ENCODE measurements around the gene DISP3.

DISP3 gene

GRCh38 chr1:11566042-11566850 lies 87.3 kb downstream of the DISP3 start:
- H3K9me3 ChIP-seq (ENCODE audit: control insufficient read depth in 1 of 2, low read length in 2 of 2) = no peaks in the 10 kb centered on the region
- H3K4me1 ChIP-seq (ENCODE audit: control insufficient read depth in 1 of 2, insufficient read depth in 2 of 2, low read length in 2 of 2) = no peaks in the 10 kb centered on the region
- H3K27ac ChIP-seq (ENCODE audit: low read length) = no peak overlapping the region
- no peak overlapping the region for H3K4me3 ChIP-seq (ENCODE audit: low read depth in 1 of 2, low read length in 2 of 2)
- H3K27me3 ChIP-seq (ENCODE audit: low read depth, low read length) = peaks cover 4% of the 10 kb centered on the region
- no peaks in the 10 kb centered on the region for H3K36me3 ChIP-seq (ENCODE audit: control insufficient read depth in 1 of 2, insufficient read depth in 2 of 2, low read length in 2 of 2)

GRCh38 chr1:11567244-11568065 lies 88.5 kb downstream of the DISP3 start:
- Histone ChIP-seq H3K27me3 (ENCODE audit: low read depth, low read length) (peaks cover 10% of the 10 kb centered on the region), H3K4me1 (ENCODE audit: control insufficient read depth in 1 of 2, insufficient read depth in 2 of 2, low read length in 2 of 2) (no peaks in the 10 kb centered on the region), H3K27ac (ENCODE audit: low read length) (no peak overlapping the region), H3K4me3 (ENCODE audit: low read depth in 1 of 2, low read length in 2 of 2) (no peak overlapping the region), H3K9me3 (ENCODE audit: control insufficient read depth in 1 of 2, low read length in 2 of 2) (no peaks in the 10 kb centered on the region), H3K36me3 (ENCODE audit: control insufficient read depth in 1 of 2, insufficient read depth in 2 of 2, low read length in 2 of 2) (no peaks in the 10 kb centered on the region)

- H3K27me3 ChIP-seq (ENCODE audit: low read depth, low read length) = peaks cover 10% of the 10 kb centered on the region
- no peaks in the 10 kb centered on the region for H3K9me3 ChIP-seq (ENCODE audit: control insufficient read depth in 1 of 2, low read length in 2 of 2)
These were observed 89.7 kb downstream of the DISP3 start for GRCh38 chr1:11568687-11569086.

GRCh38 chr1:11569551-11569950 lies 90.6 kb downstream of the DISP3 start:
- Histone ChIP-seq H3K27me3 (ENCODE audit: low read depth, low read length) (peaks cover 10% of the 10 kb centered on the region), H3K9me3 (ENCODE audit: control insufficient read depth in 1 of 2, low read length in 2 of 2) (no peaks in the 10 kb centered on the region), H3K4me3 (ENCODE audit: low read depth in 1 of 2, low read length in 2 of 2) (no peak overlapping the region), H3K4me1 (ENCODE audit: control insufficient read depth in 1 of 2, insufficient read depth in 2 of 2, low read length in 2 of 2) (no peaks in the 10 kb centered on the region), H3K36me3 (ENCODE audit: control insufficient read depth in 1 of 2, insufficient read depth in 2 of 2, low read length in 2 of 2) (no peaks in the 10 kb centered on the region), H3K27ac (ENCODE audit: low read length) (no peak overlapping the region)

More at GRCh38 chr1:11568687-11569086, 89.7 kb downstream of the DISP3 start:
- H3K4me3 ChIP-seq (ENCODE audit: low read depth in 1 of 2, low read length in 2 of 2) = no peak overlapping the region
- no peak overlapping the region for H3K27ac ChIP-seq (ENCODE audit: low read length)
- no peaks in the 10 kb centered on the region for H3K36me3 ChIP-seq (ENCODE audit: control insufficient read depth in 1 of 2, insufficient read depth in 2 of 2, low read length in 2 of 2)
- H3K4me1 ChIP-seq (ENCODE audit: control insufficient read depth in 1 of 2, insufficient read depth in 2 of 2, low read length in 2 of 2) = no peaks in the 10 kb centered on the region

GRCh38 chr1:11569954-11570353 lies 91.0 kb downstream of the DISP3 start:
- Histone ChIP-seq H3K27me3 (ENCODE audit: low read depth, low read length) (peaks cover 10% of the 10 kb centered on the region), H3K4me3 (ENCODE audit: low read depth in 1 of 2, low read length in 2 of 2) (no peak overlapping the region)

DNA sequence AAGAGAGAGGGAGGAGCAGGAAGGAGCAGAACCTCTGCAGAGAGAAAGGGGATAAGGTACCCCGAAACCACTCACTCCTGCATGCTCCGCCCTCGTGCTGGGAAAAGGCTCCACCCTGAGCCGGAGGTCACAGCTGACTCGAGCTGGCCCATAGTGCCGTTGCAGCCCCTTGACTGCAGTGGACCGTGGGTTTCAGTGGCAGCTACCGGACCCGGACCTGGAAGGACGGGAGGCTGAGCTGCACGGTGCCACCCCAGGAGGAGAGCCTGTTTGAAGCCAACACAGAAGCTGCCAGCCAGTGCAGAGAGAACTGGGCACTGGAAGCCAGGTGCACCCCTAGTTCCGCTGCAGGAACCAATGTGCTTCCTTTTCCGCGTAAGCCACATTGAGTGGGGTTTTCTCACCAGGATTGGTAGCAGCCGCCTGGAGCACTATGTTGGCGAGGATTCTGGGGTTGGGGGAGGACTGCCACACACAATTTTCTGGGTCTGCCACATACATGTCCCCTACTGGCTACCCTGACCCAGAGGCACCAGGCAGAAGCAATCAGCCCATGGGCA lies 91.9 kb downstream of the DISP3 start:
- Histone ChIP-seq H3K4me3 (ENCODE audit: low read depth in 1 of 2, low read length in 2 of 2) (no peak overlapping the region), H3K36me3 (ENCODE audit: control insufficient read depth in 1 of 2, insufficient read depth in 2 of 2, low read length in 2 of 2) (no peaks in the 10 kb centered on the region), H3K27me3 (ENCODE audit: low read depth, low read length) (peaks cover 10% of the 10 kb centered on the region), H3K9me3 (ENCODE audit: control insufficient read depth in 1 of 2, low read length in 2 of 2) (no peaks in the 10 kb centered on the region), H3K4me1 (ENCODE audit: control insufficient read depth in 1 of 2, insufficient read depth in 2 of 2, low read length in 2 of 2) (no peaks in the 10 kb centered on the region), H3K27ac (ENCODE audit: low read length) (no peak overlapping the region)

More at GRCh38 chr1:11569954-11570353, 91.0 kb downstream of the DISP3 start:
- Histone ChIP-seq H3K9me3 (ENCODE audit: control insufficient read depth in 1 of 2, low read length in 2 of 2) (no peaks in the 10 kb centered on the region), H3K36me3 (ENCODE audit: control insufficient read depth in 1 of 2, insufficient read depth in 2 of 2, low read length in 2 of 2) (no peaks in the 10 kb centered on the region), H3K4me1 (ENCODE audit: control insufficient read depth in 1 of 2, insufficient read depth in 2 of 2, low read length in 2 of 2) (no peaks in the 10 kb centered on the region), H3K27ac (ENCODE audit: low read length) (no peak overlapping the region)

DNA sequence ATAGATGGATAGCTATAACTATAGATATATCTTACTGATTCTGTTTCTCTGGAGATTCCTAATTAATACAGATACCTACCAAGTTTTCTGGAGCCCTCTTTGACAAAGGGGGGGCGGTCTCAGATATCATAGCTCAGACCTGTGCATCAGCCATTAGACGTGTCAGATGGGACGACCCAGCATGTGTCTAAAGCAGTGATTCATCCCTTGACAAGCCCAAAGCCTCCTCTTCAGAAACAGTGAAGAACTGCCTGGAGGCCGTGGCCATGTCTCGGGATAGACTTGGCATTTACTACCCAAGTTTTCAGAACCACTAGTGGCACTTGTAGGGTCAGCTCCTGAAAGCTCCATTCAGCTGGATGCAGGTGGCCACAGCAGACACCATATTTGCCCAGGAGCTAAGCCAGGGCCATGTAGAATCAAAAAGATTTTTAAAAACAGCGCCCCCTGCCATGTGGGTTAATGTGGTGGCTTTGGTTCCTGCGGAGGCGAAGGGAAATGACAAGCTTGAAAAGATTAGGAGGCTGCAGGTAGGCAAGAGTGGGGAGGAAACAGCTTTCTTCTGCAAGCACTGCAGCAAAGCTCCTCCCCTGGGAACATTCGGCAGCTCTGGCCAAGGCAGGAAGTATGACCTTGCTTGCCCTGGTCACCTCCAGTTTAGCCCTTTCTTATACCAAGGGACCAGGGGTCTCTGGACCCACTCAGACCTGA lies 93.1 kb downstream of the DISP3 start:
- Histone ChIP-seq H3K36me3 (ENCODE audit: control insufficient read depth in 1 of 2, insufficient read depth in 2 of 2, low read length in 2 of 2) (no peaks in the 10 kb centered on the region), H3K9me3 (ENCODE audit: control insufficient read depth in 1 of 2, low read length in 2 of 2) (no peaks in the 10 kb centered on the region), H3K27ac (ENCODE audit: low read length) (no peak overlapping the region), H3K27me3 (ENCODE audit: low read depth, low read length) (peaks cover 10% of the 10 kb centered on the region), H3K4me3 (ENCODE audit: low read depth in 1 of 2, low read length in 2 of 2) (no peak overlapping the region), H3K4me1 (ENCODE audit: control insufficient read depth in 1 of 2, insufficient read depth in 2 of 2, low read length in 2 of 2) (no peaks in the 10 kb centered on the region)

DNA sequence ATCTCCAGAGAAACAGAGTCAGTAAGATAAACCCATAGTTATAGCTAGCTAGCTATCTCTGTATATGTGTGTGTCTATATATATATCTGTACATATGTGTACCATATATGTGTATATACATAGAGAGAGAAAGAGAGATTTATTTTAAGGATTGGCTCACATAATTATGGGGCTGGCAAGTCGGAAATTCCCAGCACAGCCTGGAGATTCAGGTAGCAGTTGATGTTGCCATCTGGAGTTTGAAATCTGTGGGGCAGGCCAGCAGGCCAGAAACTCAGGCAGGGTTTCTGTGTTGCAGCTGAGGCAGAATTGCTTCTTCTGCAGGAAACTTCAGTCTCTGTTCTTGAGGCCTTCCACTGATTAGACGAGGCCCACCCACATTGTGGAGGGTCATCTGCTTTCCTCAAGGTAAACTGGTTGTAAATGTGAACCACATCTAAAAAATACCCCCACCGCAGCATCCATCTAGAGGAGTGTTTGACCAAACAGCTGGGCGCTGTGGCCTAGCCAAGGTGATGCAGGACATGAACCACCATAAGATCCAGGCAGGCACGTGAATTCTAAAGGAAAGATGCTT lies 94.2 kb downstream of the DISP3 start:
- Histone ChIP-seq H3K36me3 (ENCODE audit: control insufficient read depth in 1 of 2, insufficient read depth in 2 of 2, low read length in 2 of 2) (no peaks in the 10 kb centered on the region), H3K27me3 (ENCODE audit: low read depth, low read length) (peaks cover 10% of the 10 kb centered on the region), H3K4me1 (ENCODE audit: control insufficient read depth in 1 of 2, insufficient read depth in 2 of 2, low read length in 2 of 2) (no peaks in the 10 kb centered on the region)

GRCh38 chr1:11575553-11575952 lies 96.6 kb downstream of the DISP3 start:
- no peak overlapping the region for H3K27ac ChIP-seq (ENCODE audit: low read length)
- no peak overlapping the region for H3K4me3 ChIP-seq (ENCODE audit: low read depth in 1 of 2, low read length in 2 of 2)
- H3K4me1 ChIP-seq (ENCODE audit: control insufficient read depth in 1 of 2, insufficient read depth in 2 of 2, low read length in 2 of 2) = no peaks in the 10 kb centered on the region
- no peaks in the 10 kb centered on the region for H3K36me3 ChIP-seq (ENCODE audit: control insufficient read depth in 1 of 2, insufficient read depth in 2 of 2, low read length in 2 of 2)
- H3K9me3 ChIP-seq (ENCODE audit: control insufficient read depth in 1 of 2, low read length in 2 of 2) = no peaks in the 10 kb centered on the region
- H3K27me3 ChIP-seq (ENCODE audit: low read depth, low read length) = peaks cover 10% of the 10 kb centered on the region

More for the DNA sequence above, 94.2 kb downstream of the DISP3 start:
- no peak overlapping the region for H3K4me3 ChIP-seq (ENCODE audit: low read depth in 1 of 2, low read length in 2 of 2)
- H3K9me3 ChIP-seq (ENCODE audit: control insufficient read depth in 1 of 2, low read length in 2 of 2) = no peaks in the 10 kb centered on the region
- H3K27ac ChIP-seq (ENCODE audit: low read length) = no peak overlapping the region

DNA sequence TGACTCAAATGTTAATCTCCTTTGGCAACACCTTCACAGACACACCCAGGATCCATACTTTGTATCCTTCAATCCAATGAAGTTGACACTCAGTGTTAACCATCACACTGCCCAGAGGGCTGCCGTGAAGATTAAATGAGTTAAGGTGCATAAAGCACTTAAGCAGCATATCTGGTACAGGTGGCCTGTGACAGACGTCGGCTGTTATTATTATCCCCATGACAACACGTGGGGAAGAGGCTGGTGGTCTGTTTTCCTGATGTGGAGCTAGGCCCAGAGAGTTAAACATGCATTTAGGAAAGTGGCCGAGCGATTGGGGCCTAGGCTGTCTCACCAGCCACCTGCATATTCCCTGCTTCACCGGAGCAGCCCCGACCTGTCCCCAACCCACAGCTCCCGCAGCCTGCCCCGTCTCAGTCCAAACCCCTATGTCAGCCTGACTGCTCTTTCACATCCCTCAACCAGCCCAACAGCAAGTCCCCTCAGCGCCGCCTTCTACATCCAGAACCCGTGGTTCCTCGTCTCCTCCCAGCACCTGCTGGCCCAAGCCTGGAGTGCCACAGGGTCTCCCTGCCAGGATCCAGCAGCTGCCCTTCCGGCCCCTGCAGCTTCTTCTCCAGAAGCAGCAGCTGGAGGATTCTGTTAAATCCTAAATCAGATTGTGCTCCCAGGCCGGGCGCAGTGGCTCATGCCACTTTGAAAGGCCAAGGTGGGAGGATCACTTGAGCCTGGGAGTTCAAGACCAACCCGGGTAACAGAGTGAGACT lies 97.3 kb downstream of the DISP3 start:
- Histone ChIP-seq H3K9me3 (ENCODE audit: control insufficient read depth in 1 of 2, low read length in 2 of 2) (no peaks in the 10 kb centered on the region), H3K4me1 (ENCODE audit: control insufficient read depth in 1 of 2, insufficient read depth in 2 of 2, low read length in 2 of 2) (no peaks in the 10 kb centered on the region), H3K36me3 (ENCODE audit: control insufficient read depth in 1 of 2, insufficient read depth in 2 of 2, low read length in 2 of 2) (no peaks in the 10 kb centered on the region), H3K27me3 (ENCODE audit: low read depth, low read length) (peaks cover 5% of the 10 kb centered on the region), H3K4me3 (ENCODE audit: low read depth in 1 of 2, low read length in 2 of 2) (no peak overlapping the region), H3K27ac (ENCODE audit: low read length) (no peak overlapping the region)
